GM18499 (cell line): ENCODE measurements around the gene CTDSPL.
"Not testable (repeated sequence)": the region's sequence is repeated elsewhere in the genome, so short reads cannot be mapped to it uniquely, and the experiment has no call there.

Experiments
- ATAC-seq: cut with Tn5 transposase; IDR thresholded peaks from one replicate; pipeline ENCODE4 v1.9.1; 2021; ENCODE audit warnings: moderate number of reproducible peaks; ENCODE audit not compliant: insufficient read depth, unreplicated experiment

The CTDSPL gene

DNA sequence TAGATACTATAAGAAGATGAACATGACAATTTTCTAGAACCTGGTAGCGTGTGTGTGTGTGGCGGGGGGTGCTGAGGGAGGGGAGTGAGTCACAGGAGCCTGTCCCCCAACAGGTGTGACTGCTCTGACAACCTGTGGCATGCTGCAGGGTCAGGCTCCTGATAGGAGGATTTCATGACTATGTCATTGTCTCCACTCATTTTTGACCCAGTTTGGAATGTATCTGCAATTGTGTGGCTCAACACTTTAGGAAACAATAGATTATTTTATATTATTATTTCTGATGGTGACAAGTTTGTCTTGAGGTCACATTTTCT is 119.6 kb downstream of the CTDSPL start:
- no peak for ATAC-seq

DNA sequence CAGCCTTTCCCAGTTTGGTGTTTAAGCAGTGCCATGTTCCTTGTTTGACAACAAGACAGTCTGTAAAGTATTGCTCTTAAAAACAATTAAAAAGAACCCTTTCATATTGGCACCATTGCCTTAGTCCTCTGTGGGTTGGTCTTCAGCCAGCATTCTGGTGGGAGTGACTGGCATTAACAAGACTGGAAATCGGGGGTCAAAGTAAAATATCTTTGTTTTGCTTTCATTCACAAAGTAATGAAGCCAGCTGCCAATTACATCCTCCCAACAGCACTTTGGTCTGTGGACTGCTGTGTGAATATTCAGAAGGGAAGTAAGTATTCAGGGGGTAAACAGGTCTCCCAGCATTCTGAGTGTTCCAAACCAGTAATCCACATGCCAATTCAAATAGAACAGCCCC is 120.7 kb downstream of the CTDSPL start:
- ATAC-seq = no peak

DNA sequence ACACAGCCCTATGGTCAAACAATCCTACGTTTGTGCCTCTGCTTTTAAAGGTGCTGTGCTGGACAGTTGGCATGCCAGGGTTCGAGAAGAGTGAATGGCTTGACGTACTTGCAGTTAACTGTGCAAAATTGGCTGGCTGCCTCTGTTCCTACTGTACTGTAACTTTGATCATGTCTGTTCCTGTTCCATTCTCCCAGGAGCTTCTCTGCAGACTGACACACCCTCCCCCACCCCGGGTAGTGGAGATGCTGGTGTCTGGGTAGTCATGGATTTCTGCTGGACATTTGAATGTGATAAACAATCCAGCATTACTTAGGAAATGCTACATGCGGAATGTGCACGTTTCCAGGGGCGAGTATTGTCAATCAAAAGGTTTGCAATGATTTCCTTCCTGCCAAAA is 122.4 kb downstream of the CTDSPL start:
- ATAC-seq = no peak

DNA sequence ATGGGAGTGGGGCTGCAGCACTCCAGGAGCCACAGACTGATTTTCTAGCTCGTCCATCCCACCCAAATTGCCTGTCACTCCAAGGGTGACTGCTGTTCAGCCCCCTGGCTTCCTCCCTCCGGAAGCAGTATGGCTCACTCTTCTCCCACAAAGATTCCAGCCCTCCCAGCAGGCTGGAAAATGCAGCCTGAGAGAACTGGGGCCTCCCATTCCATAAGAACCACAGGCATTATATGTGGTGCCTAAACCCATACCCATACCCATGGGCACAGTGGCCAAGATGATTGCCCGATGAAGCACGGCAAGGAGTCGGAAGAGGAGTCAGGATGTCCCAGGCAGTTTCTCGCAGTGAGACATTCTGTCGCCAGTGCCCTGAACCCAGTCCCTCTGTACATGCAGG is 122.9 kb downstream of the CTDSPL start:
- no peak for ATAC-seq

GRCh38 chr3:37985637-37986320 is 124.1 kb downstream of the CTDSPL start:
- no peak for ATAC-seq

DNA sequence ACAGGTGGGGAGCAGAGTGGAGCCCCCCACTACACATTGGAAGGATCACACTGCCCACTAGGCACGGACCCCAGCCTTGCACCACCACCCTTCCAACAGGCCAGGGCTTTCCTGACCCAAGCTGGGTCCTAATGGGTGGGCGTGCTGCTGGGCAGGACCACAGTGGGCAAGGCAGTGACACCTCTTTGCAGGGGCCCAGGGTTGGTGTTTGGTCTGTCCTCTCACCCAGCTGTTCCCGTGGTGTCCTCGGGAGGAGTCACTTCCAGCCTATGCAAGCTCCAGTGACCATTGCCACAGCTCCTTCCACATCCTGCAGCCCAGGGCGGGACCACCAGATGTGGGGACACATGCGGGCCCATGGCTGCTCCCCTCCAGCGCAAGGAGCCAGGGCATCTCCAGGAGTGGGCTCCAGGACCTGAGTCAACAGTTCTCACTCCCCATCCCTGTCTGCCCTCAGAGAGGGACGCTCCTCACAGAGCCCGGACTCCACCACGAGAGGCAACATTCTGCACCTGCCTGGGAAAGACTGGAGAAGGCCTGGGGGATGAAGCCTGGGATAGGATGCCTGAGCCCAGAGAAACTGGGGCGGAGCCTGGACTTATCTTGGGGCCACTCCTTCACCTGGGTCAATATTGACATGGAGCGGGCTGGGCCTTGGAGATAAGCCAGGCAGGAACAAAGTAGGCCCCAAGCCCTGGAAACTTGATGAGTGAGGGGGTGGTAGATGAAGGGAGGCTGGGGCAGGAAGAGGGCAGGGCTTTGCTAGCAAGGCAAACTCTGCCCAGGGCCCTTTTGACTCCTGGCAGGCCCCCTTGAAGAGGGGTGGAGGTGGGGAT is 125.0 kb downstream of the CTDSPL start:
- no peak for ATAC-seq

GRCh38 chr3:37987315-37987697 is 125.6 kb downstream of the CTDSPL start:
- ATAC-seq = no peak

DNA sequence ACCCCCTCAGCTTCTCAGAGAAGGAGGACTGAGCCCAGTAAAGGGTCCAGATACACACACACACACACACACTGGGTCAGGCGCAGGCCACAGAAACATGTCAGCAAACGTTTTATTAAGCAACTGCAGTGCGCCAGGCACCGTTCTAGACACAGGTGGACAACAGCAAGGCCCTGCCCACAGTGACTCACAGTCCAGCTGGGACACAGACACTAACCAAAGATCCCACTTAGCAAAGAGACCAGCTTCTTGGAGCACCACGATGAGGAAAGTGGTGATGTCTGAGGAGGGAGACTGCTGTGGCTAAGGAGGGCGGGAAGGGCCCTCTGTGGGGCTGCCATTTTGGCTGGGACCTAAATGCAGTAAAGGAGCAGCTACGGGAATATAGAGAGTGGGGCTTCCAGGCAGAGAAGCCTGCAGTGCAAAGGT is 126.1 kb downstream of the CTDSPL start:
- ATAC-seq = no peak

DNA sequence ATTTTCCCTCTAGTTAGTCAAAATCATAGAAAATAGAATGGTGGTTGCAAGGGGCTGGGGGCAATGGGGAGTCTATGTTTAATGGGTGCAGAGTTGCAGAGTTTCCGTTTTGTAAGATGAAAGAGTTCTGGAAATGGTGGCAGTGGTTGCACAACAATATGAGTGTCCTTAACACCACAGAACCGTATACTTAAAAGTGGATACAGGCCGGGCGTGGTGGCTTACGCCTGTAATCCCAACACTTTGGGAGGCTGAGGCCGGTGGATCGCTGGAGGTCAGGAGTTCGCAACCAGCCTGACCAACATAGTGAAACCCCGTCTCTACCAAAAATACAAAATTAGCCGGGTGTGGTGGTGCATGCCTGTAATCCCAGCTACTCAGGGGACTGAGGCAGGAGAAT is 126.7 kb downstream of the CTDSPL start:
- ATAC-seq = not testable (repeated sequence)

DNA sequence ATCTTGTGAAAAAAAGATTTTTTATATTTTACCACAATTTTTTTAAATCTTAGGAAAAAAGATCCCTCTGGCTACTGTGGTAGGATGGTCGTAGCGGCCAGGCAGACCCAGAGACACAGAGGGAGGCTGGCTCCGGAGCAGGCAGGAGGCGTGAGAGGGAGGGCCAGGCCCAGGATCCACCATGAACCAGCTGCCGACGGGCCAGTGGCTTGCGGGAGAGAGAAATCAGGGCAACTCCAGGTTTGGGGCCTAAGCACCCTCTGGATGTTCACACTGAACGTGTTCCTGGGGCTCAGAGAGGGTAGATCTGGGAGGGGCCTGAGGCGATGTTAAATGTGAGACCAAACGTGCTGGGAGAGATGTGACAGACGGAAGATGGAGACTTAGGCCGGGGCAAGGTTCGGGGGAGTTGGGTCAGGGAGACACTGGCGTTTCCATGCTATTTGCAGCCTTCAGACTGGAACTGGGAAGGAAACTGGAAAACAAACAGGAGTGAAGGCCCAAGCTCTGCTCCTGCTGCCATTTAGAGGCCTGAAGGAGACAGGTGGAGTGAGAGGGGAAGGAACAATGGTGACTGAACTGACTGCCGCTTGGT is 127.3 kb downstream of the CTDSPL start:
- ATAC-seq = no peak

GRCh38 chr3:37989821-37990480 is 128.3 kb downstream of the CTDSPL start:
- ATAC-seq = no peak

GRCh38 chr3:37990527-37990926 is 128.8 kb downstream of the CTDSPL start, which contains the start of gene VILL:
VILL (plus strand) TSS chr3:37990786; CDS start chr3:37993673, 2,887 bp downstream.
- ATAC-seq = no peak

DNA sequence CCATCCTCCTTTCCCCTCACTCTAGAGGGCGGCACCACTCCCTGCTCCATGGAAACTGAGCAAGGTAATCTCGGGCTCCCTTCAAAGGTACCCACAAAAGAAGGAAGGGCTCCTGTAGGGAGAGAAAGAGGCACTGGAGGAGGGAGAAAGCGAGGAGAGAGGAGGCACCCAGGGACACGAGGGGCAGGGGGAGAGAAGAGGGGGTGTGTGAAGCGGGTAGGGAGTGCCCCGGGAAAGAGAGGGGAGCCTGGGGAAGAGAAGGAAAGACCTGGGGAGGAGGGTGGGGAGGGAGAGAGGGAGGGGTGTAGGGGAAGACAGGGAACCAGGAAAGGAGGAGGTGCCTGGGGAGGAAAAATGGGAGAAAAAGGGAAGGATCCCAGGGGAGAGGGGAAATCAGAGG is 129.4 kb downstream of the CTDSPL start:
- no peak for ATAC-seq

- ATAC-seq = no peak
Measured at GRCh38 chr3:37991823-37992222, 130.1 kb downstream of the CTDSPL start.

- ATAC-seq = no peak
Measured at GRCh38 chr3:37992271-37993066, 130.8 kb downstream of the CTDSPL start.

GRCh38 chr3:37993067-37993455 is 131.4 kb downstream of the CTDSPL start:
- no peak for ATAC-seq

DNA sequence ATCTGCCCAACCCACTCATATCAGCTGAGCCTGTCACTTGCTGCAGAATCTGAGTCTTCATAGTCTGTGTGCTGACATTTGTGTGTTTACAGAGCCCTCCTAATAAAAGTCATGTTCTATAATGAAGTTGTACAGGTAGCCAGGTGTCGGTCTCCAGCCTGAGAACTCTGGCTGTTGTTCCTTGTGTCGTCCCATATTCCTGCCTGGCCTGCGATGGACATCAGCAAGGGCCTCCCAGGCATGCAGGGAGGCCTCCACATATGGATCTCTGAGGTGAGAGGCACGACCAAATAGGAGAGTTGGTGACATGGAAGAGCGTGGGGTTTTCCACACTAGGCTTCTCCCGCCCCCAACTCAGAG is 131.8 kb downstream of the CTDSPL start:
- ATAC-seq = no peak

DNA sequence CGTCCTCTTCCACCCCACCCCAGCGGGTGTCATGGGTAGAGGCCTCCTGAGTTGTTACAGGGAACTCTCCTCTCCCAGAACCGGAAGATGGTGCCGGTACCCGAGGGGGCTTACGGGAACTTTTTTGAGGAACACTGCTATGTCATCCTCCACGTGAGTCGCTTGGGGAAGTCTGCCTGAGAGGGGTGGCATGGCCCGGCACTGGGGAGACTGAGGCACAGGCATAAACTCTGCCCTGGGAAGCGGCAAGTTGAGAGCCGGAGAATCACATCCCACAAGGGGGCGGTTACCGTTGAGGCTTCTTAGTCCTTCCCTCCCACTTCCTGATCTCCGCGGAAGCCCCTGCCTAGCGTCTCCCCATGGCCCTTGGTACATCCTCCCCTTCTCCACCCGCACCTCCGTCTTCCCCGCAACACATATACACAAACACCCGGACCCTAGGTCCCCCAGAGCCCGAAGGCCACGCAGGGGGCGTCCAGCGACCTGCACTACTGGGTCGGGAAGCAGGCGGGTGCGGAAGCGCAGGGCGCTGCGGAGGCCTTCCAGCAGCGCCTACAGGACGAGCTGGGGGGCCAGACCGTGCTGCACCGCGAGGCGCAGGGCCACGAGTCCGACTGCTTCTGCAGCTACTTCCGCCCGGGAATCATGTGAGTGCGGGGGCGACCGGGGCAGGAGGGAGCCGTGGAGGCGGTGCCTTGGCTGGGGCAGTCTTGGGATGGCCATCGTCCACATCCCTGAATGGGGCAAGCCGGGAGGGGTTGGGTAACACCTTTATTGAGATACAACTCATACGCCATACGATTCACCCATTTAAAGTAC is 132.3 kb downstream of the CTDSPL start:
- peak; percentile 33 for ATAC-seq

- ATAC-seq = no peak
Measured at GRCh38 chr3:37994639-37994972, 132.9 kb downstream of the CTDSPL start.
